Gastroesophageal sphincter (tissue), 4 donors: ENCODE results near the gene C7. TPM values are rescaled to one million over a fixed set of nuclear protein-coding genes. Genes with fewer than 3 reads are reported as not detected.
"Not testable (repeated sequence)": the region's sequence is repeated elsewhere in the genome, so short reads cannot be mapped to it uniquely, and the experiment has no call there.

Experiments used
- ATAC-seq: fragments of 150-250 bp; one replicate; pipeline ENCODE4 v1.9.1; 2016; ENCODE audit warnings: mild to moderate bottlenecking, moderate library complexity
- H3K27ac ChIP-seq, 4 donors: fragments of 200-600 bp; sonication (generic) in 3 of 4; 1 replicate in 3 of 4; 2 replicates in 1 of 4; pipeline ENCODE4 v1.5.1; 2016 to 2019
- H3K27me3 ChIP-seq: fragments of 200-600 bp; sonication (generic); one replicate; pipeline ENCODE4 v1.5.1; 2019
- H3K36me3 ChIP-seq, 2 donors: fragments of 200-600 bp; sonication (generic); one replicate each; pipeline ENCODE4 v1.5.1; 2019; ENCODE audit warnings: control low read depth in 1 of 2
- H3K4me1 ChIP-seq, 3 donors: fragments of 200-600 bp; sonication (generic); 1 replicate in 2 of 3; 2 replicates in 1 of 3; pipeline ENCODE4 v1.5.1; 2016 to 2019; ENCODE audit warnings: control low read depth in 2 of 3
- H3K4me3 ChIP-seq, 2 donors: fragments of 200-600 bp; sonication (generic); one replicate each; pipeline ENCODE4 v1.5.1; 2019; ENCODE audit warnings: mild to moderate bottlenecking in 1 of 2, moderate library complexity in 1 of 2
- H3K9me3 ChIP-seq, 3 donors: fragments of 200-600 bp; sonication (generic); one replicate each; pipeline ENCODE4 v1.5.1; 2017 to 2019; ENCODE audit warnings: control low read depth in 2 of 3
- EP300 ChIP-seq: sonication (generic); formaldehyde crosslinking; IDR thresholded peaks from one replicate; pipeline ENCODE4 v1.6.1; 2017; ENCODE audit warnings: antibody characterized with exemption, mild to moderate bottlenecking
- POLR2A ChIP-seq, 2 donors: fragments of 450-650 bp; IDR thresholded peaks; one replicate each; pipeline ENCODE4 v1.6.1; 2017; ENCODE audit warnings: antibody characterized with exemption in 2 of 2, mild to moderate bottlenecking in 2 of 2, moderate library complexity in 1 of 2
- POLR2AphosphoS5 ChIP-seq: sonication (generic); formaldehyde crosslinking; IDR thresholded peaks from one replicate; pipeline ENCODE4 v1.6.1; 2017; ENCODE audit warnings: antibody characterized with exemption
- WGBS, 2 donors: methylation state at CpG; one replicate each; pipeline ENCODE4 v1.1.5; 2018; ENCODE audit warnings: low coverage in 1 of 2; 5-methylcytosine and 5-hydroxymethylcytosine counted together
- total RNA-seq, 4 donors: library from RNA; depleted of rRNA; stranded (reverse); fragments of >200 nt; gene quantifications; one replicate each; pipeline ENCODE4 v1.1.0, GENCODE V29; 2016
- TF ChIP-seq, protein P1 (sequence below), 4 experiments: fragments of 200-600 bp in 2 of 4; fragments of 450-650 bp in 2 of 4; sonication (generic) in 1 of 4; IDR thresholded peaks; one replicate each; pipeline ENCODE4 v1.5.1; 2017 to 2019; ENCODE audit warnings: antibody characterized with exemption in 4 of 4, mild to moderate bottlenecking in 2 of 4, moderate library complexity in 2 of 4

C7 gene
- 100 to 1,000 TPM; 396 to 929 (median 694) TPM for total RNA-seq

DNA sequence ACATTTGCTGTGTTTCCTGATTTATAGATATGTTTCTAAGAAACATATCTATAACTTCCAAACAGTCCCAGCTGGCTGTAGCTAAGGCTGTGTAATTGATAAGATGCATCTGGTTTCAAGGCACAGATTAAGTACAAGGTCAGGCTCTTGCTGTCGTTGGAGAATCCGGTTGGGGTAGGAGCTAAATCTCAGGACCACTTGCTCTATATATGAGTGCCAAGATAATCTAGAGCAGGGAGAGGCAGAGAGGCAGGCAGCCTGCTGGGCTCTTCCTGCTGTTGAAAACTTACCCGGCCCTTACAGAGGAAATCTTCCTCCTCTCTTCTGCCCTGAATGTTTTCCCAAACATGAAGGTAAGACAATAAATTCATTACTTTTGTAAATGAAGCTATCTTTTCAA, at the start of gene C7:
TSS of gene C7 (plus strand) at position 234 of the 400 bp plus-strand sequence. CDS start at position 348, 114 bp downstream.
- H3K27ac ChIP-seq = peak within 1 kb of the TSS in 2 of 4 donors; percentile 15 to 29
- H3K27me3 ChIP-seq = no peaks in the 10 kb centered on the region
- peak; percentile 55 for ATAC-seq
- H3K4me1 ChIP-seq = peaks cover 0 to 10% (median 0%) of the 10 kb centered on the region in 3 donors
- H3K36me3 ChIP-seq = no peaks in the 10 kb centered on the region
- no peaks in the 10 kb centered on the region for H3K9me3 ChIP-seq
- 11 to 20% methylated on average over 1 to 3 of the region's 3 CpGs for WGBS, 2 donors
- TF ChIP-seq EP300 = no peak
- TF ChIP-seq, protein P1, sequence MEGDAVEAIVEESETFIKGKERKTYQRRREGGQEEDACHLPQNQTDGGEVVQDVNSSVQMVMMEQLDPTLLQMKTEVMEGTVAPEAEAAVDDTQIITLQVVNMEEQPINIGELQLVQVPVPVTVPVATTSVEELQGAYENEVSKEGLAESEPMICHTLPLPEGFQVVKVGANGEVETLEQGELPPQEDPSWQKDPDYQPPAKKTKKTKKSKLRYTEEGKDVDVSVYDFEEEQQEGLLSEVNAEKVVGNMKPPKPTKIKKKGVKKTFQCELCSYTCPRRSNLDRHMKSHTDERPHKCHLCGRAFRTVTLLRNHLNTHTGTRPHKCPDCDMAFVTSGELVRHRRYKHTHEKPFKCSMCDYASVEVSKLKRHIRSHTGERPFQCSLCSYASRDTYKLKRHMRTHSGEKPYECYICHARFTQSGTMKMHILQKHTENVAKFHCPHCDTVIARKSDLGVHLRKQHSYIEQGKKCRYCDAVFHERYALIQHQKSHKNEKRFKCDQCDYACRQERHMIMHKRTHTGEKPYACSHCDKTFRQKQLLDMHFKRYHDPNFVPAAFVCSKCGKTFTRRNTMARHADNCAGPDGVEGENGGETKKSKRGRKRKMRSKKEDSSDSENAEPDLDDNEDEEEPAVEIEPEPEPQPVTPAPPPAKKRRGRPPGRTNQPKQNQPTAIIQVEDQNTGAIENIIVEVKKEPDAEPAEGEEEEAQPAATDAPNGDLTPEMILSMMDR (IDR thresholded peaks at IDR 0.05) = no peak
- no peak for TF ChIP-seq POLR2A (IDR thresholded peaks at IDR 0.05)
- no peak for TF ChIP-seq POLR2AphosphoS5
- peak within 1 kb of the TSS; percentile 22 to 39 for H3K4me3 ChIP-seq

DNA sequence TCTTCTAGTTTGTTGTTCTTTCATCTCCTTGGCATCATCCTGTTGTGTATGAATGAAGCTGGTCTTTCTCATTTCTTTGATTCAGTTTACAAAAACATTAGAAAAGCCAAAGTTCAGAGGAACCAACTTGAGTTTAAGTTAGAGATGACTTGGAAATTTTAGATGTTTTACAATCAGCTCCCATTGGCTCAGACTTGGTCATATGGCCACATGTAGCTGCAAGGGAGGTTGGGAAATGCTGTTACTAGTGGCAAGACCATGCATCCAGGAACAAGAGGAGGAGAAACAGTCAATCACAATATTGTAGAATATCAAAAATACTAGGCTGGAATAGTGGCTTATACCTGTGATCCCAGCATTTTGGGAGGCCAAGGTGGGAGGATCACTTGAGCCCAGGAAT, 48.6 kb upstream of the C7 start:
- Histone ChIP-seq H3K36me3 (no peaks in the 10 kb centered on the region), H3K4me1 (no peaks in the 10 kb centered on the region), H3K4me3 (no peak overlapping the region), H3K9me3 (peaks cover 0 to 15% (median 0%) of the 10 kb centered on the region in 3 donors), H3K27me3 (no peaks in the 10 kb centered on the region), H3K27ac (no peak overlapping the region)
- no peak for ATAC-seq
- no peak for TF ChIP-seq POLR2AphosphoS5
- no peak for TF ChIP-seq EP300
- TF ChIP-seq POLR2A (IDR thresholded peaks at IDR 0.05) = no peak
- TF ChIP-seq, protein P1 (IDR thresholded peaks at IDR 0.05) = no peak

GRCh38 chr5:40865004-40865403, 44.3 kb upstream of the C7 start:
- not testable (repeated sequence) for ATAC-seq, H3K27me3 ChIP-seq, H3K36me3 ChIP-seq, H3K4me1 ChIP-seq, H3K27ac ChIP-seq, H3K4me3 ChIP-seq
- WGBS, 2 donors = 95 to 100% methylated on average over 4 to 5 of the region's 5 CpGs
- peaks cover 0 to 15% (median 0%) of the 10 kb centered on the region in 3 donors for H3K9me3 ChIP-seq

GRCh38 chr5:40866844-40867243, 42.5 kb upstream of the C7 start:
- Histone ChIP-seq H3K4me1 (no peaks in the 10 kb centered on the region), H3K4me3 (no peak overlapping the region), H3K27me3 (peaks cover 6% of the 10 kb centered on the region), H3K27ac (no peak overlapping the region), H3K9me3 (peaks cover 0 to 15% (median 0%) of the 10 kb centered on the region in 3 donors), H3K36me3 (no peaks in the 10 kb centered on the region)
- no peak for ATAC-seq
- WGBS, 2 donors = 69 to 76% methylated on average over 3 of the region's 5 CpGs
- TF ChIP-seq POLR2AphosphoS5 (no peak), POLR2A (IDR thresholded peaks at IDR 0.05) (no peak), EP300 (no peak)
- TF ChIP-seq, protein P1 (IDR thresholded peaks at IDR 0.05) = no peak

DNA sequence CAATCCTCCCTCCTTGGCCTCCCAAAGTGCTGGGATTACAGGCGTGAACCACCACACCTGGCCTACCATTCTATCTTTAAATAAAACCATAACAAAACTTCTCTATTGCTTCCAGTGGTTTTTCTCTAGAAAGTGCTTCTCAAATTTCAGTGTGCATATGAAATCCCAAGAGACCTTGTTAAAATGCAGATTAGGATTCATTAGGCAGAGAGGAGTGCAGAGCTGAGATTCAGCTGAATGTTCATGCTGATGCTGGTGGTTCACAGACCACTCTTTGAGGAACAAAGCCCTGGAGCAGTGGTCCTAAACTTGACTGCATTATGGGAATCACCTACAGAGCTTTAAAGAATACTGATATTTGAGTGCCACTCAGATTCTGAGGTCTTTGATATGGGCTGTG, 39.9 kb upstream of the C7 start:
- TF ChIP-seq EP300 (no peak), POLR2AphosphoS5 (no peak), POLR2A (IDR thresholded peaks at IDR 0.05) (no peak)
- ATAC-seq = no peak
- WGBS, 2 donors = no CpG with 5 or more reads among the region's 1 CpG
- Histone ChIP-seq H3K4me1 (no peaks in the 10 kb centered on the region), H3K27me3 (peaks cover 6% of the 10 kb centered on the region), H3K36me3 (no peaks in the 10 kb centered on the region), H3K9me3 (peaks cover 0 to 8% (median 0%) of the 10 kb centered on the region in 3 donors), H3K4me3 (no peak overlapping the region), H3K27ac (no peak overlapping the region)

- Histone ChIP-seq H3K4me3 (no peak overlapping the region), H3K36me3 (no peaks in the 10 kb centered on the region), H3K4me1 (no peaks in the 10 kb centered on the region), H3K9me3 (no peaks in the 10 kb centered on the region), H3K27me3 (peaks cover 6% of the 10 kb centered on the region), H3K27ac (no peak overlapping the region)
- 61 to 76% methylated on average over 3 to 4 of the region's 4 CpGs for WGBS, 2 donors
- TF ChIP-seq POLR2A (IDR thresholded peaks at IDR 0.05) = no peak
- TF ChIP-seq POLR2AphosphoS5 = no peak
- TF ChIP-seq EP300 = no peak
- TF ChIP-seq, protein P1 (IDR thresholded peaks at IDR 0.05) = no peak
- no peak for ATAC-seq
Measured at GRCh38 chr5:40871177-40871576, 38.1 kb upstream of the C7 start.

GRCh38 chr5:40872253-40872652, 37.0 kb upstream of the C7 start:
- not testable (repeated sequence) for H3K36me3 ChIP-seq

More at GRCh38 chr5:40872253-40872652, 37.0 kb upstream of the C7 start:
- H3K27me3 ChIP-seq, H3K27ac ChIP-seq, H3K4me1 ChIP-seq, H3K4me3 ChIP-seq, ATAC-seq, H3K9me3 ChIP-seq: not testable (repeated sequence)
- 88 to 93% methylated on average over 4 to 8 of the region's 8 CpGs for WGBS, 2 donors
